Measurements from ENCODE around the gene PHACTR1.

DNA sequence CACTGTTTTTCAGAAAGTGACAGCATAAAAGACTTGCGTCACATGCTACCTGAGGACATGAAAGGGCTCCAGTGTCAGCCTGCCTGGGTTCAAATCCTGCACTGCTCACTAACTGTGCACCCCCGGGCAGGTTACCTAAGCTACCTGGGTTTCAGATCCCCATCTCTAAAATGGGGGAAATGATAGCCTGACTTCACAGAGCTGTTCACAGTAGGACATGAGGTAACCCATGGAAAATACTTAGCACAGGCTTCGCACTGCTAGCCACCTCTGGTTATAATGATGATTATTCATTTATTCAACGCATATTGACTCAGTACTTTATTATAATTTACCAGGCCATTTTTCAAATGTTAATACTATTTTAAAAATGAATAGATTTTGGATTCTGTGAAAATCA lies 588.7 kb downstream of the PHACTR1 start:
- TF ChIP-seq POLR2A (IDR thresholded peaks at IDR 0.05) = no peak
- TF ChIP-seq, protein P1, sequence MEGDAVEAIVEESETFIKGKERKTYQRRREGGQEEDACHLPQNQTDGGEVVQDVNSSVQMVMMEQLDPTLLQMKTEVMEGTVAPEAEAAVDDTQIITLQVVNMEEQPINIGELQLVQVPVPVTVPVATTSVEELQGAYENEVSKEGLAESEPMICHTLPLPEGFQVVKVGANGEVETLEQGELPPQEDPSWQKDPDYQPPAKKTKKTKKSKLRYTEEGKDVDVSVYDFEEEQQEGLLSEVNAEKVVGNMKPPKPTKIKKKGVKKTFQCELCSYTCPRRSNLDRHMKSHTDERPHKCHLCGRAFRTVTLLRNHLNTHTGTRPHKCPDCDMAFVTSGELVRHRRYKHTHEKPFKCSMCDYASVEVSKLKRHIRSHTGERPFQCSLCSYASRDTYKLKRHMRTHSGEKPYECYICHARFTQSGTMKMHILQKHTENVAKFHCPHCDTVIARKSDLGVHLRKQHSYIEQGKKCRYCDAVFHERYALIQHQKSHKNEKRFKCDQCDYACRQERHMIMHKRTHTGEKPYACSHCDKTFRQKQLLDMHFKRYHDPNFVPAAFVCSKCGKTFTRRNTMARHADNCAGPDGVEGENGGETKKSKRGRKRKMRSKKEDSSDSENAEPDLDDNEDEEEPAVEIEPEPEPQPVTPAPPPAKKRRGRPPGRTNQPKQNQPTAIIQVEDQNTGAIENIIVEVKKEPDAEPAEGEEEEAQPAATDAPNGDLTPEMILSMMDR (IDR thresholded peaks at IDR 0.05) = no peak

Data from prostate gland (tissue), 2 donors.